ENCODE results near the gene MYBPHL.

Gene MYBPHL

GRCh38 chr1:109251277-109252166 is 55.3 kb downstream of the MYBPHL start:
- no peak for DNase-seq

GRCh38 chr1:109250454-109251276 is 56.1 kb downstream of the MYBPHL start:
- no peak for DNase-seq

- DNase-seq, result no peak
Measured at GRCh38 chr1:109249654-109250401, 57.0 kb downstream of the MYBPHL start.

- peak; percentile 51 for DNase-seq
Measured at GRCh38 chr1:109248797-109249629, 57.8 kb downstream of the MYBPHL start, which contains the start of gene CELSR2. Gene CELSR2 (plus strand): TSS chr1:109249539. CDS start chr1:109250080, 541 bp downstream.

- DNase-seq, result no peak
Measured at GRCh38 chr1:109248444-109248796, 58.4 kb downstream of the MYBPHL start.

GRCh38 chr1:109247401-109248365 is 59.1 kb downstream of the MYBPHL start:
- no peak for DNase-seq

GRCh38 chr1:109246141-109246551 is 60.7 kb downstream of the MYBPHL start:
- no peak for DNase-seq

GRCh38 chr1:109243860-109244552 is 62.8 kb downstream of the MYBPHL start:
- no peak for DNase-seq

- DNase-seq, result no peak
Measured at GRCh38 chr1:109243221-109243620, 63.6 kb downstream of the MYBPHL start.

- DNase-seq, result no peak
Measured at GRCh38 chr1:109242387-109242786, 64.4 kb downstream of the MYBPHL start.

Data from stimulated activated CD4-positive, alpha-beta T cell treated with anti-CD3 and anti-CD28 coated beads, Interleukin-12 subunit alpha, Interleukin-12 subunit beta, amount 100 ng/mL, for 4 hours (primary cell).